ENCODE results near the gene HOXC12.

HOXC12 gene

GRCh38 chr12:53954694-53955035 is at the start of gene HOXC12:
HOXC12 (plus strand) TSS chr12:53954903; CDS start chr12:53954930, 27 bp downstream.
- DNase-seq (ENCODE audit: low spot score), result no peak

GRCh38 chr12:53907103-53907502 is 47.6 kb upstream of the HOXC12 start:
- DNase-seq (ENCODE audit: low spot score), result no peak

- DNase-seq (ENCODE audit: low spot score), result no peak
These were observed 37.7 kb upstream of the HOXC12 start for GRCh38 chr12:53916788-53917655.

GRCh38 chr12:53924521-53925405 is 29.9 kb upstream of the HOXC12 start:
- no peak for DNase-seq (ENCODE audit: low spot score)

GRCh38 chr12:53927220-53928029 is 27.3 kb upstream of the HOXC12 start:
- DNase-seq (ENCODE audit: low spot score), result no peak

- DNase-seq (ENCODE audit: low spot score), result no peak
These were observed 26.5 kb upstream of the HOXC12 start for GRCh38 chr12:53928054-53928835.

GRCh38 chr12:53929527-53929926 is 25.2 kb upstream of the HOXC12 start:
- DNase-seq (ENCODE audit: low spot score), result no peak

GRCh38 chr12:53930591-53931255 is 24.0 kb upstream of the HOXC12 start:
- no peak for DNase-seq (ENCODE audit: low spot score)

GRCh38 chr12:53931844-53932581 is 22.7 kb upstream of the HOXC12 start:
- no peak for DNase-seq (ENCODE audit: low spot score)

GRCh38 chr12:53932915-53933314 is 21.8 kb upstream of the HOXC12 start:
- DNase-seq (ENCODE audit: low spot score), result no peak

GRCh38 chr12:53935383-53936341 is 19.0 kb upstream of the HOXC12 start:
- DNase-seq (ENCODE audit: low spot score), result no peak

- DNase-seq (ENCODE audit: low spot score), result no peak
These were observed 17.6 kb upstream of the HOXC12 start for GRCh38 chr12:53937099-53937498.

- no peak for DNase-seq (ENCODE audit: low spot score)
These were observed 16.9 kb upstream of the HOXC12 start for GRCh38 chr12:53937596-53938325.

GRCh38 chr12:53938326-53939140 is 16.2 kb upstream of the HOXC12 start, which contains the start of gene HOXC13:
HOXC13 (plus strand) TSS chr12:53938831; CDS start chr12:53938907, 76 bp downstream.
- DNase-seq (ENCODE audit: low spot score), result no peak

GRCh38 chr12:53939141-53940108 is 15.3 kb upstream of the HOXC12 start:
- no peak for DNase-seq (ENCODE audit: low spot score)

- no peak for DNase-seq (ENCODE audit: low spot score)
These were observed 14.2 kb upstream of the HOXC12 start for GRCh38 chr12:53940443-53941014.
